ENCODE data around the gene NEXN.

DNA sequence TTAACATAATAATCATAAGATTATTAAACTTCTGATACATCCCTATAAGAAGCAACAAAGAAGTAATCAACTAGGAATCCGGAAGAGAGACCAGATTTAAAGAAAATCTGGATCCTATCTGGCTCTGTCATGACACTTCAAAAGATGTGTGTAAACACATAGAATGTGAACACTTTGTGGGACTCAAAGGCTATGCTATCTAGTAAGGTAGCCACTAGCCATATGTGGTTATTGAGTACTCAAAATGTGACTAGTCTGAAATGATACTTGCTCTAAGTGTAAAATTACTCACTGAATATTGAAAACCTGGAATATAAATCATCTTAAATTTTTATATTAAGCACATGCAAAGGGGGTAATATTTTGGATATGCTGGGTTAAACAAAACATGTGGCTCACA, 81.8 kb downstream of the NEXN start:
- TF ChIP-seq, protein P1, sequence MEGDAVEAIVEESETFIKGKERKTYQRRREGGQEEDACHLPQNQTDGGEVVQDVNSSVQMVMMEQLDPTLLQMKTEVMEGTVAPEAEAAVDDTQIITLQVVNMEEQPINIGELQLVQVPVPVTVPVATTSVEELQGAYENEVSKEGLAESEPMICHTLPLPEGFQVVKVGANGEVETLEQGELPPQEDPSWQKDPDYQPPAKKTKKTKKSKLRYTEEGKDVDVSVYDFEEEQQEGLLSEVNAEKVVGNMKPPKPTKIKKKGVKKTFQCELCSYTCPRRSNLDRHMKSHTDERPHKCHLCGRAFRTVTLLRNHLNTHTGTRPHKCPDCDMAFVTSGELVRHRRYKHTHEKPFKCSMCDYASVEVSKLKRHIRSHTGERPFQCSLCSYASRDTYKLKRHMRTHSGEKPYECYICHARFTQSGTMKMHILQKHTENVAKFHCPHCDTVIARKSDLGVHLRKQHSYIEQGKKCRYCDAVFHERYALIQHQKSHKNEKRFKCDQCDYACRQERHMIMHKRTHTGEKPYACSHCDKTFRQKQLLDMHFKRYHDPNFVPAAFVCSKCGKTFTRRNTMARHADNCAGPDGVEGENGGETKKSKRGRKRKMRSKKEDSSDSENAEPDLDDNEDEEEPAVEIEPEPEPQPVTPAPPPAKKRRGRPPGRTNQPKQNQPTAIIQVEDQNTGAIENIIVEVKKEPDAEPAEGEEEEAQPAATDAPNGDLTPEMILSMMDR (IDR thresholded peaks at IDR 0.05; ENCODE audit: low read depth, low read length), result no peak
- TF ChIP-seq POLR2A (IDR thresholded peaks at IDR 0.05; ENCODE audit: extremely low read depth, insufficient read length), result no peak
